ENCODE results near the gene RRAGD. TPM values are rescaled to one million over a fixed set of nuclear protein-coding genes. Genes with fewer than 3 reads are reported as not detected.
A peak's percentile ranks its signal among the peaks of the same experiment; 100 is the strongest.

RRAGD gene
- total RNA-seq, 4 donors from 2014 or later = 0.53 to 5.0 (median 2.9) TPM

- H3K4me1 ChIP-seq = peaks cover 0 to 12% (median 5%) of the 10 kb centered on the region in 4 donors
- no peak for DNase-seq
- no peaks in the 10 kb centered on the region for H3K36me3 ChIP-seq
- H3K4me3 ChIP-seq = no peak overlapping the region
- no peaks in the 10 kb centered on the region for H3K9me3 ChIP-seq
- H3K27me3 ChIP-seq = no peaks in the 10 kb centered on the region
- TF ChIP-seq POLR2A (IDR thresholded peaks at IDR 0.05) (no peak), CTCF (IDR thresholded peaks at IDR 0.05) (no peak)
- no peak overlapping the region for H3K27ac ChIP-seq
These were observed 24.2 kb upstream of the RRAGD start for GRCh38 chr6:89436226-89436625.

GRCh38 chr6:89434954-89435353 is 22.9 kb upstream of the RRAGD start:
- peaks cover 0 to 12% (median 5%) of the 10 kb centered on the region in 4 donors for H3K4me1 ChIP-seq
- no peak overlapping the region for H3K4me3 ChIP-seq
- H3K36me3 ChIP-seq = no peaks in the 10 kb centered on the region
- TF ChIP-seq CTCF (IDR thresholded peaks at IDR 0.05) (no peak), POLR2A (IDR thresholded peaks at IDR 0.05) (no peak)
- H3K27me3 ChIP-seq = no peaks in the 10 kb centered on the region
- no peak overlapping the region for H3K27ac ChIP-seq
- H3K9me3 ChIP-seq = no peaks in the 10 kb centered on the region
- DNase-seq = no peak

GRCh38 chr6:89434150-89434499 is 22.1 kb upstream of the RRAGD start:
- H3K4me3 ChIP-seq = peak overlapping the region in 1 of 4 donors; percentile 75
- H3K9me3 ChIP-seq = no peaks in the 10 kb centered on the region
- TF ChIP-seq CTCF (IDR thresholded peaks at IDR 0.05) = no peak
- TF ChIP-seq POLR2A (IDR thresholded peaks at IDR 0.05) = no peak

GRCh38 chr6:89433252-89434149 is 21.4 kb upstream of the RRAGD start:
- Histone ChIP-seq H3K4me3 (peak overlapping the region; percentile 62 to 90 (median 71)), H3K36me3 (no peaks in the 10 kb centered on the region), H3K27ac (peak overlapping the region in 2 of 4 donors; percentile 4 to 62), H3K27me3 (no peaks in the 10 kb centered on the region), H3K9me3 (no peaks in the 10 kb centered on the region), H3K4me1 (peaks cover 0 to 12% (median 5%) of the 10 kb centered on the region in 4 donors)
- TF ChIP-seq POLR2A (IDR thresholded peaks at IDR 0.05) (no peak), CTCF (IDR thresholded peaks at IDR 0.05) (no peak)
- peak; percentile 47 to 59 (median 56) for DNase-seq

More at GRCh38 chr6:89434150-89434499, 22.1 kb upstream of the RRAGD start:
- no peak for DNase-seq
- Histone ChIP-seq H3K4me1 (peaks cover 0 to 12% (median 5%) of the 10 kb centered on the region in 4 donors), H3K36me3 (no peaks in the 10 kb centered on the region), H3K27me3 (no peaks in the 10 kb centered on the region), H3K27ac (no peak overlapping the region)

GRCh38 chr6:89432875-89433251 is 20.8 kb upstream of the RRAGD start, which contains the start of gene ANKRD6:
Gene ANKRD6, plus strand, starts transcription at chr6:89433152. Its CDS starts 133,825 bp downstream, at chr6:89566977.
- no peaks in the 10 kb centered on the region for H3K27me3 ChIP-seq
- no peaks in the 10 kb centered on the region for H3K9me3 ChIP-seq
- peak within 1 kb of the TSS in 2 of 4 donors; percentile 4 to 62 for H3K27ac ChIP-seq
- H3K36me3 ChIP-seq = no peaks in the 10 kb centered on the region
- H3K4me3 ChIP-seq = peak within 1 kb of the TSS; percentile 62 to 90 (median 71)
- TF ChIP-seq POLR2A (IDR thresholded peaks at IDR 0.05) (no peak), CTCF (IDR thresholded peaks at IDR 0.05) (peak; percentile 77 to 96 (median 88))
- peak; percentile 80 to 91 (median 85) for DNase-seq
- H3K4me1 ChIP-seq = peaks cover 0 to 12% (median 5%) of the 10 kb centered on the region in 4 donors

Data from Peyer's patch (tissue), 4 donors.